Astrocyte of the cerebellum (primary cell): ENCODE measurements around the gene GPR25.
"Not testable (repeated sequence)": the region's sequence is repeated elsewhere in the genome, so short reads cannot be mapped to it uniquely, and the experiment has no call there.

Source experiments
- DNase-seq: peaks from one replicate; pipeline ENCODE4 v3.0.0-alpha.2; 2011; ENCODE audit warnings: low read depth
- H3K4me3 ChIP-seq: 2 replicates; pipeline ENCODE4 v1.5.1; 2011; ENCODE audit warnings: mild to moderate bottlenecking, low read depth, low read length, moderate library complexity
- CTCF ChIP-seq: IDR thresholded peaks from 2 replicates; pipeline ENCODE4 v1.5.1; 2012; ENCODE audit warnings: low read length, low read depth, moderate library complexity, mild to moderate bottlenecking; ENCODE audit errors: missing control alignments
- in situ Hi-C: cut with HindIII; loops from 2 replicates; pipeline ENCODE4 v1.10.0; 2017; ENCODE audit warnings: low sequenced_read_pairs

GPR25 gene

GRCh38 chr1:200907611-200908097 is 34.9 kb downstream of the GPR25 start:
- no peak overlapping the region for H3K4me3 ChIP-seq
- in situ Hi-C loops, result no loop called here
- no peak for DNase-seq
- no peak for TF ChIP-seq CTCF

GRCh38 chr1:200908191-200908868 is 35.5 kb downstream of the GPR25 start:
- DNase-seq, result no peak
- H3K4me3 ChIP-seq, result no peak overlapping the region
- no peak for TF ChIP-seq CTCF
- in situ Hi-C loops, result no loop called here

GRCh38 chr1:200909071-200909470 is 36.3 kb downstream of the GPR25 start:
- in situ Hi-C loops, result no loop called here
- no peak for DNase-seq
- H3K4me3 ChIP-seq, result no peak overlapping the region

GRCh38 chr1:200909757-200910239 is 37.0 kb downstream of the GPR25 start:
- no peak for DNase-seq
- no peak overlapping the region for H3K4me3 ChIP-seq
- TF ChIP-seq CTCF, result no peak
- in situ Hi-C loops, result no loop called here

More at GRCh38 chr1:200909071-200909470, 36.3 kb downstream of the GPR25 start:
- TF ChIP-seq CTCF, result no peak

- TF ChIP-seq CTCF, result no peak
- in situ Hi-C loops, result no loop called here
- no peak overlapping the region for H3K4me3 ChIP-seq
- DNase-seq, result no peak
Measured at GRCh38 chr1:200911361-200911760, 38.6 kb downstream of the GPR25 start.

- in situ Hi-C loops, DNase-seq, H3K4me3 ChIP-seq: not testable (repeated sequence)
Measured at GRCh38 chr1:200911936-200912335, 39.2 kb downstream of the GPR25 start.

GRCh38 chr1:200912737-200913407 is 40.1 kb downstream of the GPR25 start:
- no peak for TF ChIP-seq CTCF
- no peak for DNase-seq
- in situ Hi-C loops, result no loop called here
- H3K4me3 ChIP-seq, result no peak overlapping the region
